Measurements from ENCODE around the gene PBX2.
"Not testable (repeated sequence)": the region's sequence is repeated elsewhere in the genome, so short reads cannot be mapped to it uniquely, and the experiment has no call there.

The PBX2 gene

GRCh38 chr6:32190054-32190851 lies at the start of gene PBX2:
PBX2 (minus strand) TSS chr6:32190202; CDS start chr6:32189915, 287 bp downstream.
- peak; percentile 64 to 75 for DNase-seq (ENCODE audit: low read depth in 2 of 2, low spot score in 1 of 2)

DNA sequence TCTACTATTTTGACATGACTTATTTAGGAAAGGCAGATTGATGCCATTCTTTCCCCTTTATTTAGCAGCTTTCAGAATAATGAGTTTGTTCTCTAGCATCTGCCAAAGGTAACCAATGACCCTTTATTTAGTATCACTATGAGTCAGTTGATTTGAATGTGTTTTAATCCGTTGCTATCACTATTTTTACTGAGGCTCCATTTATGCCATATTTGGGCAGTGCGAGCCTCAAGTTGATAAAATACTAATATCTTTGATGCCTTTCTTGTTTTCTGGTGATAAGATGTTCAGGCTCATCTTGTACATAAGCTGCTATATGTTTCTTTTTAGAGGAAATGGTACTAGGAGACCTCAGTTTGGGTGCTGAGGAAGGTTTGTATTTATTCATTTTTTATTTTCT lies 49.5 kb upstream of the PBX2 start:
- DNase-seq (ENCODE audit: low read depth in 2 of 2, low spot score in 1 of 2), result no peak

DNA sequence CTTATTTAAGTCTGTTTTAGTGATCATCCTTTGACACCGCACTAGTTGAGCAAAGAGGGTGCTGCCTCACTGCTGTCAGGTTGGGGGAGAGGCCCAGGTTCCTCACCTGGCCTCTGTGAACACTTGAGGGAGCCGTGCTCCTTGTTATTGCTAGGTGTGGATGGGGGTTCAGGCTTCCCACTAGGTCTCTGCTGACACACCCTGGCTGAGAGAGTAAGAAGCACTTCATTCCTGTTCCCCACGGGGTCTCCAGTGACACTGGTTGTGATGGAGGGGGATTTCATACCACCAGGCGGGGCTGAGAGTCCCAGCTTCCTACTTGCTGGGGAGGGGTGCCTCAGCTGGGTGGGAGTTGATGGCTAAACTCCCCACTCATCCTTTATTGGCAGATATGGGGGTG lies 44.9 kb upstream of the PBX2 start:
- DNase-seq (ENCODE audit: low read depth in 2 of 2, low spot score in 1 of 2), result no peak

GRCh38 chr6:32226434-32226833 lies 36.4 kb upstream of the PBX2 start:
- DNase-seq (ENCODE audit: low read depth in 2 of 2, low spot score in 1 of 2), result no peak

DNA sequence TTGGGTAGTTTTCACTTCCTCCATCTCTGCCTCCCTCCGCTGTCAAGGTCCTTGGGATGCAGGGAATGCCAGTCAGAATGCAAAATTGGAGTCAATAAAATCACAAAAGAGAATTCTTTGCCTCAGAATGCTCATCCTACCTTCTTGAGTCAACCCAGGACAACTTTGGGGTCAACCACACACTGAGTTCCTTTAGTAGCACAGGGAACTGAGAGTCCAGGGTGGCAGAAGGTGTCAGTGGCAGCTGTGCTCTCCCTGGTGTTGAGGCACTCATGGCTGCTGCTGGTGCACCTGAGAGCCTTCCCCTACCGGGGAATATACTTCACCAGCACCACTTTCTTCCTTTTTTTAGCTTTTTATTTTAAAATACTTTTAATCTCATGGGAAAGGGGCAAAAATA lies 34.7 kb upstream of the PBX2 start:
- DNase-seq (ENCODE audit: low read depth in 2 of 2, low spot score in 1 of 2), result no peak

- no peak for DNase-seq (ENCODE audit: low read depth in 2 of 2, low spot score in 1 of 2)
These were observed 33.5 kb upstream of the PBX2 start, which contains the start of gene NOTCH4 for GRCh38 chr6:32223258-32224235. NOTCH4 (minus strand) TSS chr6:32224067; CDS start chr6:32223928, 139 bp downstream.

- no peak for DNase-seq (ENCODE audit: low read depth in 2 of 2, low spot score in 1 of 2)
These were observed 32.6 kb upstream of the PBX2 start for GRCh38 chr6:32222333-32223230.

DNA sequence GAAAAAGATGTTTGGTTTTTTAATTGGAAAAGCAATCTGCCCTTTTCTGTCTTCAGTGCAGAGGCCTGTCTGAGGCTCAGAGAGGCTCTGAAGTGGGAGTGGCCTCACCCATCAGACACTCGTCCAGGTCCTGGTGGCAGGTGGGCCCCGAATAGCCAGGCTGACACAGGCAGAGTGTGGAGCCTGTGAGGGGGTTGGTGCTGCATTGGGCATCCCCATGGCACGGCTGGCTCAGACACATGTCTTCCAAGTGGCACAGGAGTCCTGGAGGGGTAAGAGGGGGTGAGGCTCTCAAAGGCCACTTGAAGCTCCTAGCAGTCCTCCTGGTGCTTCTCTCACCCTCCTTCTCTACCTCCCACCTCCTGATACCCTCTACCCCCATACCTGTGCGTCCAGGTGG lies 30.0 kb upstream of the PBX2 start:
- no peak for DNase-seq (ENCODE audit: low read depth in 2 of 2, low spot score in 1 of 2)

DNA sequence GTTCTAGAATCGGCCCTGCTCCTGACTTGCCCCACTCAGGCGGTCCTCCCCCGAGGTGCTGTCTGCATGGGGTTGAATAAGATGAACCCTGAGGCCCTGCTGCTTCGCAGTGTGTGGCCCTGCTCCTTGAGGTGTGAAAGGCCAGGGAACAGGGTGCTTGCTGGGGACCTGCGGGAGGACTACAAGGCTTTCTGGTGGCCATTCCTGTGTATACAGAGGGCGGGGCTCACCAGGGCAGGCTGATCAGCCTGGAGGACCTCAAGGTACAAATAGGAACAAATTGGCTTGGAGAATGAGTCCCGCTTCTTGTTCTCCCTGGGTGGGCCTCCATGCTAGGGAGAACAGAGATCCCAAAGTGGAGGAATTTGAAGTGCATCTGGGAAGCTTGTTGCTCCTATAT lies 28.2 kb upstream of the PBX2 start:
- no peak for DNase-seq (ENCODE audit: low read depth in 2 of 2, low spot score in 1 of 2)

- DNase-seq (ENCODE audit: low read depth in 2 of 2, low spot score in 1 of 2), result no peak
These were observed 27.0 kb upstream of the PBX2 start for GRCh38 chr6:32216998-32217397.

DNA sequence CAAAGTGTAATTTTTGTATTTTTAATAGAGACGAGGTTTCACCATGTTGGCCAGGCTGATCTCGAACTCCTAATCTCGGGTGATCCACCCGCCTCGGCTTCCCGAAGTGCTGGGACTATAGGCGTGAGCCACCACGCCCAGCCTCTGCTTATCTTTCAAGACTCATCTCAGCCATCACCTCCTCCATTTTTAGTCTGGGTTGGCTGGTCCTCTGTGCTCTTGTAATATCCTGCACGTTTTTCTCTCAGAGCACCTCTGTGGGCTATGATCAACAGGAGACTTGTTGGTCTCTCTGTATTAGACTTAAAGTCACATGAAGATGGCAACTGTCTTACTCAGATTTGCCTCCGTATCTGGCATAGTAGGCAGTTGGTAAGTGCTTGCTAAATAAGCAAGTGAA lies 26.3 kb upstream of the PBX2 start:
- DNase-seq (ENCODE audit: low read depth in 2 of 2, low spot score in 1 of 2), result no peak

- no peak for DNase-seq (ENCODE audit: low read depth in 2 of 2, low spot score in 1 of 2)
These were observed 25.6 kb upstream of the PBX2 start for GRCh38 chr6:32215617-32216016.

GRCh38 chr6:32214126-32214525 lies 24.1 kb upstream of the PBX2 start:
- no peak for DNase-seq (ENCODE audit: low read depth in 2 of 2, low spot score in 1 of 2)

DNA sequence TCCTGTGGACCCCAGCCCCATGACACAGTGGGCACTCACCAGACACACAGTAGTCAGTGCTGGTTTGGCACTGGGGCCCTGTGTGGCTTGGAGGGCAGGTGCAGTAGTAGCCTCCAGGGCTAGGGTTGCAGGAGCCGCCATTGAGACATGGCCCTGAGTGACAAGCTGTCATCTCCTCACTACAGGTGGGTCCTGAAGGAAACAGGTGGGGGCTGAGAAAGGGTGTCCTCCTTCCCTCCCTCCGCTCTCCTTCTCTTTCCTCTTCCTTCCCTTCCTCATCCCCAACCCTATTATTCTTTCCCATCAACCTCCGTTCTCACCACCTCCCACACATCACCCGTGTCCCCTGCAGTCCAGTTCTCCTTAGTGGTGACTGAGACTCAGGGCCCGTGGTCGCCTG lies 23.6 kb upstream of the PBX2 start:
- no peak for DNase-seq (ENCODE audit: low read depth in 2 of 2, low spot score in 1 of 2)

GRCh38 chr6:32212076-32212760 lies 22.2 kb upstream of the PBX2 start:
- no peak for DNase-seq (ENCODE audit: low read depth in 2 of 2, low spot score in 1 of 2)

GRCh38 chr6:32211432-32211831 lies 21.4 kb upstream of the PBX2 start:
- DNase-seq (ENCODE audit: low read depth in 2 of 2, low spot score in 1 of 2), result not testable (repeated sequence)

DNA sequence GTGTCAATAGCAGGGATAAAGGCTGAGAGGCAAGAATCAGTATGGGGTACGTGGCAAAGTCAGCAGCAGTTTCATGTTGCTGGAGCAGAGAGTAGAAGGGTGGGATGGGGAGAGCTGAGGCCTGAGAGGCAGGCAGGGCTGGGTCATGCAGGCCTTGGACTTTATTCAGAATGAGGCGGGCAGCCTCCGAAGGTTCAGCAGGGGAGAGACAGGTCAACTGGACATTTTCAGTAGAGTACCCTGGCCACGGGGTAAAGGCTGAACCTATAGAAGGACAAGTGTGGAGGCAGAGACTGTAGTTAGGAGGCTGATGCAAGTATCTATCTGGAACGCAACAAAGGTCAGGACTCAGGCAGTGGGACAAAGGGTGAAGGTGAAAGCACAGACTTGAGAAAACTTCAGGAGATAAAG lies 20.2 kb upstream of the PBX2 start:
- DNase-seq (ENCODE audit: low read depth in 2 of 2, low spot score in 1 of 2), result no peak

DNA sequence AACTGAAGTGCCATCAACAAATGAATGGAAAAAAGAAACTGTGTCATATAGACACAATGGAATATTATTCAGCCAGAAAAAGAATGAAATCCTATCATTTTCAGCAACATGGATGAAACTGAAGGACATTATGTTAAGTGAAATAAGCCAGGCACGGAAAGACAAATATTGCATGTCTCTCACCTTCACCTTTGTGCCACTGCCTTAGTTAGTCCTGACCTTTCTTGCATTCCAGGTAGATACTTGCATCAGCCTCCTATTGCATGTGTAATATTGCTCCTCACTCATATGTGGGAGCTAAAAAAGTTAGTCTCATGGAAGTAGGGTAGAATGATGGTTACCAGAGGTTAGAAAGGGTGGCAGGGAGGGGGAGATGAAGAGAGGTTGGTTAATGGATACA lies 19.0 kb upstream of the PBX2 start:
- DNase-seq (ENCODE audit: low read depth in 2 of 2, low spot score in 1 of 2), result no peak

- DNase-seq (ENCODE audit: low read depth in 2 of 2, low spot score in 1 of 2), result no peak
These were observed 14.3 kb upstream of the PBX2 start for GRCh38 chr6:32204268-32204715.

Data from stimulated activated CD8-positive, alpha-beta memory T cell treated with anti-CD3 and anti-CD28 coated beads, Interleukin-4, amount 100 ng/mL, for 1 hour (primary cell).